HG03520 (cell line): ENCODE data around the gene ERVK3-1.
"Not testable (repeated sequence)": the region's sequence is repeated elsewhere in the genome, so short reads cannot be mapped to it uniquely, and the experiment has no call there.

Experiments used
- ATAC-seq: cut with Tn5 transposase; IDR thresholded peaks from one replicate; pipeline ENCODE4 v1.9.1; 2021; ENCODE audit warnings: mild to moderate bottlenecking, moderate library complexity; ENCODE audit not compliant: unreplicated experiment

Gene ERVK3-1

GRCh38 chr19:58338825-58339558 is 33.8 kb downstream of the ERVK3-1 start:
- no peak for ATAC-seq

- no peak for ATAC-seq
Observed at GRCh38 chr19:58345558-58345957, 40.4 kb downstream of the ERVK3-1 start.

- ATAC-seq: peak; percentile 79
Observed at GRCh38 chr19:58346961-58347929, 42.1 kb downstream of the ERVK3-1 start.

- not testable (repeated sequence) for ATAC-seq
Observed at GRCh38 chr19:58348080-58348479, 42.9 kb downstream of the ERVK3-1 start.

GRCh38 chr19:58349590-58349989 is 44.4 kb downstream of the ERVK3-1 start:
- ATAC-seq: no peak

GRCh38 chr19:58350001-58350861 is 45.1 kb downstream of the ERVK3-1 start:
- no peak for ATAC-seq

GRCh38 chr19:58350871-58351557 is 45.8 kb downstream of the ERVK3-1 start:
- no peak for ATAC-seq

GRCh38 chr19:58351558-58351878 is 46.3 kb downstream of the ERVK3-1 start:
- no peak for ATAC-seq

- ATAC-seq: no peak
Observed at GRCh38 chr19:58351990-58352755, 47.0 kb downstream of the ERVK3-1 start.

- ATAC-seq: no peak
Observed at GRCh38 chr19:58352760-58353671, 47.8 kb downstream of the ERVK3-1 start, which contains the start of gene A1BG. TSS of gene A1BG (minus strand) at chr19:58353492. CDS start at chr19:58353437, 55 bp downstream.

- ATAC-seq: no peak
Observed at GRCh38 chr19:58353717-58354477, 48.7 kb downstream of the ERVK3-1 start.

- no peak for ATAC-seq
Observed at GRCh38 chr19:58354478-58355030, 49.4 kb downstream of the ERVK3-1 start.

- no peak for ATAC-seq
Observed at GRCh38 chr19:58355215-58355796, 50.1 kb downstream of the ERVK3-1 start.

- ATAC-seq: no peak
Observed at GRCh38 chr19:58355908-58356765, 51.0 kb downstream of the ERVK3-1 start.

GRCh38 chr19:58356766-58357480 is 51.7 kb downstream of the ERVK3-1 start:
- no peak for ATAC-seq
